ENCODE measurements around the gene HPCAL4. TPM values are rescaled to one million over a fixed set of nuclear protein-coding genes. Genes with fewer than 3 reads are reported as not detected.

HPCAL4 gene
- total and polyA plus RNA-seq, 9 of the 15 experiments (the other 6 are each of a cell fraction or from before 2014, with no cell fraction given): 0.01 to 0.04 (median 0.04) TPM; not detected in 4

DNA sequence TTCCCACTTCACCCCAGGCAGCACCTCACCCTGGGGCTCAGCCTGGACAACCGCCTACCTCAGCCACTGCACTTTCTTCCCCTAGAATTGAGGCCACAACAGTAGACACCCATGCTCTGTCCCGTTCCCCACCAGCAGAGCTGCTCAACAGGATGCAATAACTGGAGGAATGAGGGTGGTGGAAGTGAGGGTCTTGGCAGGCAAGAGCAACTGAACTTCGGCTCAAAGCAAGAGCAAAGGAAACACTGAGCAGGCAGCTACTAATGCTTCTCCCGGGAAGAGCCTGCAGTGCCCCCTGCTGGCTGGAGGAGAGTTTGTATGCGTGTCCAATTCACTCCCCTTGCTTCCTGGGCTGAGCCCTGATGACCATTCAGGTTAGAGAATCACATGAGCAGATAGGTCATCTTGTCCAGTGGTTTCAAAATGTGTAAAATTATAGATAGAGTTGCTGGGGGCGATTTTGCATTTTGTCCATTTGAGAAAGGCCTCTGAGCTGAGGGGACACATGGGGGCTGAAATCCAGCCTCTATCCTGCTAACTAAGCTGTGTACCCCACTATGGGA, 33.2 kb downstream of the HPCAL4 start (continued):
- TF ChIP-seq, protein P1, sequence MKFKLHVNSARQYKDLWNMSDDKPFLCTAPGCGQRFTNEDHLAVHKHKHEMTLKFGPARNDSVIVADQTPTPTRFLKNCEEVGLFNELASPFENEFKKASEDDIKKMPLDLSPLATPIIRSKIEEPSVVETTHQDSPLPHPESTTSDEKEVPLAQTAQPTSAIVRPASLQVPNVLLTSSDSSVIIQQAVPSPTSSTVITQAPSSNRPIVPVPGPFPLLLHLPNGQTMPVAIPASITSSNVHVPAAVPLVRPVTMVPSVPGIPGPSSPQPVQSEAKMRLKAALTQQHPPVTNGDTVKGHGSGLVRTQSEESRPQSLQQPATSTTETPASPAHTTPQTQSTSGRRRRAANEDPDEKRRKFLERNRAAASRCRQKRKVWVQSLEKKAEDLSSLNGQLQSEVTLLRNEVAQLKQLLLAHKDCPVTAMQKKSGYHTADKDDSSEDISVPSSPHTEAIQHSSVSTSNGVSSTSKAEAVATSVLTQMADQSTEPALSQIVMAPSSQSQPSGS (CRISPR knock-in tag; IDR thresholded peaks at IDR 0.05): no peak
- TF ChIP-seq GTF2E2 (tag; IDR thresholded peaks at IDR 0.05) (no peak), EP400 (IDR thresholded peaks at IDR 0.05) (no peak), ZNF3 (CRISPR knock-in tag; IDR thresholded peaks at IDR 0.05) (no peak), RB1 (IDR thresholded peaks at IDR 0.05; ENCODE audit: low read depth) (peak; percentile 55; the same call in 1 of the 2 replicates), NCOA1 (IDR thresholded peaks at IDR 0.05; ENCODE audit: low read depth) (no peak), KDM4B (IDR thresholded peaks at IDR 0.05; ENCODE audit: borderline replicate concordance in 2 of 2, low read depth in 1 of 2) (no peak), CHD1 (IDR thresholded peaks at IDR 0.05; ENCODE audit: low read length) (no peak), NBN (IDR thresholded peaks at IDR 0.05; ENCODE audit: low read depth) (no peak), RAD21 (CRISPR knock-in tag; conservative IDR thresholded peaks at IDR 0.05 in 1 of 2, IDR thresholded peaks at IDR 0.05 in 1 of 2) (peak; percentile 61 to 79), LARP7 (IDR thresholded peaks at IDR 0.05) (no peak), SP1 (CRISPR knock-in tag; IDR thresholded peaks at IDR 0.05) (peak; percentile 45; the same call in 1 of the 2 replicates), POLR2B (IDR thresholded peaks at IDR 0.05; ENCODE audit: low read depth, partially characterized antibody) (no peak), CBX3 (IDR thresholded peaks at IDR 0.05; ENCODE audit: borderline replicate concordance in 1 of 2, low read length in 2 of 2) (peak in 1 of 2 experiments; percentile 32; a peak in 1 of 3 replicates)
- TF ChIP-seq, protein P2, sequence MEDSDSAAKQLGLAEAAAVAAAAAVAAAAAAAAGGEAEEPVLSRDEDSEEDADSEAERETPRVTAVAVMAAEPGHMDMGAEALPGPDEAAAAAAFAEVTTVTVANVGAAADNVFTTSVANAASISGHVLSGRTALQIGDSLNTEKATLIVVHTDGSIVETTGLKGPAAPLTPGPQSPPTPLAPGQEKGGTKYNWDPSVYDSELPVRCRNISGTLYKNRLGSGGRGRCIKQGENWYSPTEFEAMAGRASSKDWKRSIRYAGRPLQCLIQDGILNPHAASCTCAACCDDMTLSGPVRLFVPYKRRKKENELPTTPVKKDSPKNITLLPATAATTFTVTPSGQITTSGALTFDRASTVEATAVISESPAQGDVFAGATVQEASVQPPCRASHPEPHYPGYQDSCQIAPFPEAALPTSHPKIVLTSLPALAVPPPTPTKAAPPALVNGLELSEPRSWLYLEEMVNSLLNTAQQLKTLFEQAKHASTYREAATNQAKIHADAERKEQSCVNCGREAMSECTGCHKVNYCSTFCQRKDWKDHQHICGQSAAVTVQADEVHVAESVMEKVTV (CRISPR knock-in tag; IDR thresholded peaks at IDR 0.05): peak; percentile 59; the same call in 1 of the 2 replicates
- TF ChIP-seq, protein P3, sequence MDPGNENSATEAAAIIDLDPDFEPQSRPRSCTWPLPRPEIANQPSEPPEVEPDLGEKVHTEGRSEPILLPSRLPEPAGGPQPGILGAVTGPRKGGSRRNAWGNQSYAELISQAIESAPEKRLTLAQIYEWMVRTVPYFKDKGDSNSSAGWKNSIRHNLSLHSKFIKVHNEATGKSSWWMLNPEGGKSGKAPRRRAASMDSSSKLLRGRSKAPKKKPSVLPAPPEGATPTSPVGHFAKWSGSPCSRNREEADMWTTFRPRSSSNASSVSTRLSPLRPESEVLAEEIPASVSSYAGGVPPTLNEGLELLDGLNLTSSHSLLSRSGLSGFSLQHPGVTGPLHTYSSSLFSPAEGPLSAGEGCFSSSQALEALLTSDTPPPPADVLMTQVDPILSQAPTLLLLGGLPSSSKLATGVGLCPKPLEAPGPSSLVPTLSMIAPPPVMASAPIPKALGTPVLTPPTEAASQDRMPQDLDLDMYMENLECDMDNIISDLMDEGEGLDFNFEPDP (CRISPR knock-in tag; IDR thresholded peaks at IDR 0.05): no peak
- TF ChIP-seq, protein P4, sequence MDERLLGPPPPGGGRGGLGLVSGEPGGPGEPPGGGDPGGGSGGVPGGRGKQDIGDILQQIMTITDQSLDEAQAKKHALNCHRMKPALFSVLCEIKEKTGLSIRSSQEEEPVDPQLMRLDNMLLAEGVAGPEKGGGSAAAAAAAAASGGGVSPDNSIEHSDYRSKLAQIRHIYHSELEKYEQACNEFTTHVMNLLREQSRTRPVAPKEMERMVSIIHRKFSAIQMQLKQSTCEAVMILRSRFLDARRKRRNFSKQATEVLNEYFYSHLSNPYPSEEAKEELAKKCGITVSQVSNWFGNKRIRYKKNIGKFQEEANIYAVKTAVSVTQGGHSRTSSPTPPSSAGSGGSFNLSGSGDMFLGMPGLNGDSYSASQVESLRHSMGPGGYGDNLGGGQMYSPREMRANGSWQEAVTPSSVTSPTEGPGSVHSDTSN (CRISPR knock-in tag; IDR thresholded peaks at IDR 0.05; ENCODE audit: low read depth): no peak
- TF ChIP-seq, protein P4 (tag; conservative IDR thresholded peaks at IDR 0.05; ENCODE audit: low read depth): no peak
